Measurements from ENCODE around the gene SH3BP5.

- TF ChIP-seq GATA2 (IDR thresholded peaks at IDR 0.05; ENCODE audit: low read depth, low read length) (no peak), GATA3 (IDR thresholded peaks at IDR 0.05; ENCODE audit: low read depth, low read length) (no peak)
Measured at GRCh38 chr3:15221574-15222217, 110.7 kb downstream of the SH3BP5 start.

All from SH-SY5Y (cell line).